ENCODE results near the gene RBM4B. TPM values are rescaled to one million over a fixed set of nuclear protein-coding genes. Genes with fewer than 3 reads are reported as not detected.

The RBM4B gene
- total RNA-seq, 1 experiment from 2014 or later = 14.1 TPM

GRCh38 chr11:66721939-66722338 is 44.3 kb upstream of the RBM4B start:
- Mint-ChIP-seq H3K4me3 (no peak overlapping the region), H3K27me3 (ENCODE audit: low read depth) (peaks cover 16% of the 10 kb centered on the region), H3K27ac (no peak overlapping the region), H3K36me3 (no peaks in the 10 kb centered on the region), H3K9me3 (no peaks in the 10 kb centered on the region), H3K4me1 (peaks cover 63% of the 10 kb centered on the region)
- ATAC-seq (no peak), DNase-seq (ENCODE audit: low spot score) (no peak)
- ChIA-PET POLR2A (no interaction called here), CTCF (interaction anchor here (0.7 kb wide), 2 partner anchors 112 to 160 kb away, joined by 3 to 5 read pairs; no protein-coding TSS in a partner anchor)
- TF ChIP-seq FOXJ3 (CRISPR knock-in tag; IDR thresholded peaks at IDR 0.05; ENCODE audit: borderline replicate concordance) (no peak), RORB (CRISPR knock-in tag; IDR thresholded peaks at IDR 0.05) (no peak), ELF4 (CRISPR knock-in tag; IDR thresholded peaks at IDR 0.05; ENCODE audit: low read depth) (no peak), ZNF416 (CRISPR knock-in tag; IDR thresholded peaks at IDR 0.05) (no peak), ZNF138 (CRISPR knock-in tag; conservative IDR thresholded peaks at IDR 0.05) (no peak), USF1 (CRISPR knock-in tag; IDR thresholded peaks at IDR 0.05) (no peak), NFE2L1 (CRISPR knock-in tag; IDR thresholded peaks at IDR 0.05) (no peak), CREM (CRISPR knock-in tag; IDR thresholded peaks at IDR 0.05) (no peak), FOXP1 (CRISPR knock-in tag; IDR thresholded peaks at IDR 0.05; ENCODE audit: borderline replicate concordance) (no peak)

- ChIA-PET POLR2A (no interaction called here), CTCF (no interaction called here)
- no peak for ATAC-seq
- H3K4me3 Mint-ChIP-seq = no peak overlapping the region
- peaks cover 54% of the 10 kb centered on the region for H3K4me1 Mint-ChIP-seq
- TF ChIP-seq USF1 (CRISPR knock-in tag; IDR thresholded peaks at IDR 0.05) = no peak
- TF ChIP-seq CTCF (IDR thresholded peaks at IDR 0.05) = no peak
- TF ChIP-seq ZNF512 (CRISPR knock-in tag; IDR thresholded peaks at IDR 0.05; ENCODE audit: borderline replicate concordance) = no peak
- no peak for DNase-seq (ENCODE audit: low spot score)
- H3K9me3 Mint-ChIP-seq = no peaks in the 10 kb centered on the region
- no peaks in the 10 kb centered on the region for H3K36me3 Mint-ChIP-seq
- peak overlapping the region; percentile 94 for H3K27ac Mint-ChIP-seq
- peaks cover 7% of the 10 kb centered on the region for H3K27me3 Mint-ChIP-seq (ENCODE audit: low read depth)
Measured at GRCh38 chr11:66720899-66721470, 43.3 kb upstream of the RBM4B start.

- peaks cover under 1% of the 10 kb centered on the region; the same call in 1 of the 2 replicates for H3K27me3 Mint-ChIP-seq (ENCODE audit: low read depth)
- DNase-seq (ENCODE audit: low spot score) (peak; percentile 84), ATAC-seq (peak; percentile 82)
- H3K9me3 Mint-ChIP-seq = no peaks in the 10 kb centered on the region
- POLR2A ChIA-PET = no interaction called here
- peaks cover 3% of the 10 kb centered on the region; the same call in 1 of the 2 replicates for H3K36me3 Mint-ChIP-seq
- peaks cover 47% of the 10 kb centered on the region for H3K4me1 Mint-ChIP-seq
- peak; percentile 28; the same call in 1 of the 2 replicates for TF ChIP-seq USF1 (CRISPR knock-in tag; IDR thresholded peaks at IDR 0.05)
- no peak for TF ChIP-seq TEAD4 (CRISPR knock-in tag; IDR thresholded peaks at IDR 0.05)
- peak; percentile 66 for TF ChIP-seq USF2 (CRISPR knock-in tag; IDR thresholded peaks at IDR 0.05)
- TF ChIP-seq ZNF138 (CRISPR knock-in tag; conservative IDR thresholded peaks at IDR 0.05) = no peak
- TF ChIP-seq JAZF1 (CRISPR knock-in tag; IDR thresholded peaks at IDR 0.05) = no peak
- no peak for TF ChIP-seq RELA (CRISPR knock-in tag; IDR thresholded peaks at IDR 0.05; ENCODE audit: borderline replicate concordance)
- TF ChIP-seq ATF3 (CRISPR knock-in tag; conservative IDR thresholded peaks at IDR 0.05) = no peak
- TF ChIP-seq, protein P1, sequence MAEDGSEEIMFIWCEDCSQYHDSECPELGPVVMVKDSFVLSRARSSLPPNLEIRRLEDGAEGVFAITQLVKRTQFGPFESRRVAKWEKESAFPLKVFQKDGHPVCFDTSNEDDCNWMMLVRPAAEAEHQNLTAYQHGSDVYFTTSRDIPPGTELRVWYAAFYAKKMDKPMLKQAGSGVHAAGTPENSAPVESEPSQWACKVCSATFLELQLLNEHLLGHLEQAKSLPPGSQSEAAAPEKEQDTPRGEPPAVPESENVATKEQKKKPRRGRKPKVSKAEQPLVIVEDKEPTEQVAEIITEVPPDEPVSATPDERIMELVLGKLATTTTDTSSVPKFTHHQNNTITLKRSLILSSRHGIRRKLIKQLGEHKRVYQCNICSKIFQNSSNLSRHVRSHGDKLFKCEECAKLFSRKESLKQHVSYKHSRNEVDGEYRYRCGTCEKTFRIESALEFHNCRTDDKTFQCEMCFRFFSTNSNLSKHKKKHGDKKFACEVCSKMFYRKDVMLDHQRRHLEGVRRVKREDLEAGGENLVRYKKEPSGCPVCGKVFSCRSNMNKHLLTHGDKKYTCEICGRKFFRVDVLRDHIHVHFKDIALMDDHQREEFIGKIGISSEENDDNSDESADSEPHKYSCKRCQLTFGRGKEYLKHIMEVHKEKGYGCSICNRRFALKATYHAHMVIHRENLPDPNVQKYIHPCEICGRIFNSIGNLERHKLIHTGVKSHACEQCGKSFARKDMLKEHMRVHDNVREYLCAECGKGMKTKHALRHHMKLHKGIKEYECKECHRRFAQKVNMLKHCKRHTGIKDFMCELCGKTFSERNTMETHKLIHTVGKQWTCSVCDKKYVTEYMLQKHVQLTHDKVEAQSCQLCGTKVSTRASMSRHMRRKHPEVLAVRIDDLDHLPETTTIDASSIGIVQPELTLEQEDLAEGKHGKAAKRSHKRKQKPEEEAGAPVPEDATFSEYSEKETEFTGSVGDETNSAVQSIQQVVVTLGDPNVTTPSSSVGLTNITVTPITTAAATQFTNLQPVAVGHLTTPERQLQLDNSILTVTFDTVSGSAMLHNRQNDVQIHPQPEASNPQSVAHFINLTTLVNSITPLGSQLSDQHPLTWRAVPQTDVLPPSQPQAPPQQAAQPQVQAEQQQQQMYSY (CRISPR knock-in tag; IDR thresholded peaks at IDR 0.05) = peak; percentile 58
- peak overlapping the region; percentile 94 for H3K27ac Mint-ChIP-seq
- CTCF ChIA-PET = interaction anchor here (0.9 kb wide), 1 partner anchor 31 kb away, joined by 6 read pairs; no protein-coding TSS in a partner anchor
- peak overlapping the region; percentile 14 for H3K4me3 Mint-ChIP-seq
Measured at GRCh38 chr11:66720223-66720898, 42.7 kb upstream of the RBM4B start.

Measured in WTC11 (cell line).